HCT116 (cell line): ENCODE results near the gene SNUPN.

Source experiments
- EGR1 ChIP-seq: IDR thresholded peaks from 2 replicates; pipeline ENCODE4 v1.6.1; 2012; ENCODE audit warnings: low read depth
- EZH2 ChIP-seq: fragments of 200-600 bp; sonication (generic); IDR thresholded peaks from 2 replicates; pipeline ENCODE4 v1.6.1; 2017; ENCODE audit warnings: antibody characterized with exemption, mixed run types
- ZNF274 ChIP-seq: fragments of 200-500 bp; sonication (Bioruptor generic); IDR thresholded peaks from 2 replicates; pipeline ENCODE4 v1.6.1; 2014; ENCODE audit warnings: mild to moderate bottlenecking, low read depth, low read length, inconsistent platforms
- TF ChIP-seq, protein P1 (sequence below), 3 experiments: fragments of 200-600 bp in 1 of 3; sonication (generic) in 1 of 3; IDR thresholded peaks in 2 of 3; conservative IDR thresholded peaks in 1 of 3; 2 replicates each; pipeline ENCODE4 v1.5.1; 2012 to 2017; ENCODE audit warnings: low read depth in 2 of 3, low read length in 2 of 3, antibody characterized with exemption in 1 of 3, borderline replicate concordance in 1 of 3, control low read depth in 1 of 3, mild to moderate bottlenecking in 1 of 3, mixed read lengths in 1 of 3, mixed run types in 1 of 3, moderate library complexity in 1 of 3; ENCODE audit not compliant: insufficient read depth in 1 of 3

DNA sequence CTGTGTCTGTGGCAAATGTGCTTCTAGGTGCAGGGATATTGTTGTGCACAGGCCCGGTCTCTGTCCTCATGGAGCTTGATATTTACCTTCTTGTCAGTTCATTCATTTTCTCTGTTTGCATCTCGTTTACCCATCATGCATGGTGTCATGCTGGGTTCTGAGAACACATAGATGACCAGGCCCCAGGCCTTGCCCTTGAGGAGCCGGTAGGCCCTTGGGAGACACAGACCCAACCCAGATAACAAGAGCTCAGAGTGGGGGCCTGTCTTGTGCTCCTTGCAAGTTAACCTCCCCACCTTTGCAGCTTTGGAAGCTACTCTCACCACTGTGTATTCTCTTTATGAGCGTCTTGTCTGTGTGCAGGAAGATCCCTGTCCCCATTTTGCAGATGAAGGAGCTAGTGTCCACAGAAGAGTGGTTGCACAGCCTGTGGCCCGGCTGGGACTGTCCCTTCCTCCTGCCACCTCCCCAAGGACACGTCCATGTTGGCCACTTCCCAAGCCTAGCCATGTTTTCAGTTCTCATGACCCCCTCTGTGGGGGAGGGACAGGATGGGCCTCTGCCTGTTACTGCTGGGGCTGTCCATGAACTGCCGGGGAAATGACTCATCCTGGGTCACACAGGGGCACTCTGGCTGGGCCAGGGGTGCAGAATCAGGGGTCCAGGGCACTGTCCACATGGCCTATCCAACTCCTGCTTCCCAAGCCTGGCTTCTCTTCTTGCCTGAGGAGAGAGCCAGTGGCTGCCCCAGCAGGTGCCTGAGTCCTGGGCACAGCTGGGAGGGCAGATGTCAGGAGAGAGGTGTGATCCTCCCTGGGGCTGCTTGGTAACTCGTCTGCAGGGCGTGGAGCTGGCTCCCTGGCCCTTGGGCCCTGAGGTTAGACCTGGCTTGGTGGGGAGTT, 25.6 kb upstream of the SNUPN start:
- no peak for TF ChIP-seq ZNF274
- TF ChIP-seq EGR1, result no peak
- TF ChIP-seq EZH2, result no peak
- TF ChIP-seq, protein P1, sequence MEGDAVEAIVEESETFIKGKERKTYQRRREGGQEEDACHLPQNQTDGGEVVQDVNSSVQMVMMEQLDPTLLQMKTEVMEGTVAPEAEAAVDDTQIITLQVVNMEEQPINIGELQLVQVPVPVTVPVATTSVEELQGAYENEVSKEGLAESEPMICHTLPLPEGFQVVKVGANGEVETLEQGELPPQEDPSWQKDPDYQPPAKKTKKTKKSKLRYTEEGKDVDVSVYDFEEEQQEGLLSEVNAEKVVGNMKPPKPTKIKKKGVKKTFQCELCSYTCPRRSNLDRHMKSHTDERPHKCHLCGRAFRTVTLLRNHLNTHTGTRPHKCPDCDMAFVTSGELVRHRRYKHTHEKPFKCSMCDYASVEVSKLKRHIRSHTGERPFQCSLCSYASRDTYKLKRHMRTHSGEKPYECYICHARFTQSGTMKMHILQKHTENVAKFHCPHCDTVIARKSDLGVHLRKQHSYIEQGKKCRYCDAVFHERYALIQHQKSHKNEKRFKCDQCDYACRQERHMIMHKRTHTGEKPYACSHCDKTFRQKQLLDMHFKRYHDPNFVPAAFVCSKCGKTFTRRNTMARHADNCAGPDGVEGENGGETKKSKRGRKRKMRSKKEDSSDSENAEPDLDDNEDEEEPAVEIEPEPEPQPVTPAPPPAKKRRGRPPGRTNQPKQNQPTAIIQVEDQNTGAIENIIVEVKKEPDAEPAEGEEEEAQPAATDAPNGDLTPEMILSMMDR (IDR thresholded peaks at IDR 0.05 in 2 of 3, conservative IDR thresholded peaks at IDR 0.05 in 1 of 3; ENCODE audit: borderline replicate concordance in 1 of 3, insufficient read depth in 1 of 3, low read depth in 2 of 3, low read length in 2 of 3), result no peak
